Right lobe of liver (tissue), 4 donors: Measurements from ENCODE around the gene NXPH1.

Experiments
- POLR2A ChIP-seq: fragments of 450-650 bp; IDR thresholded peaks from one replicate; pipeline ENCODE4 v1.6.1; 2017; ENCODE audit warnings: antibody characterized with exemption, mild to moderate bottlenecking
- TF ChIP-seq, protein P1 (sequence below), 4 donors: fragments of 200-600 bp in 3 of 4; fragments of 450-650 bp in 1 of 4; IDR thresholded peaks; one replicate each; pipeline versions ENCODE4 v1.5.1 to v1.8.0; 2016 to 2022; ENCODE audit warnings: antibody characterized with exemption in 4 of 4, mild to moderate bottlenecking in 2 of 4
- donor health status: DM: no; HTN: no; CAD: no.
- donor health status: DM: no; HTN: no; CAD: no.
- donor health status: DM: no; HTN: yes; CAD: no.

DNA sequence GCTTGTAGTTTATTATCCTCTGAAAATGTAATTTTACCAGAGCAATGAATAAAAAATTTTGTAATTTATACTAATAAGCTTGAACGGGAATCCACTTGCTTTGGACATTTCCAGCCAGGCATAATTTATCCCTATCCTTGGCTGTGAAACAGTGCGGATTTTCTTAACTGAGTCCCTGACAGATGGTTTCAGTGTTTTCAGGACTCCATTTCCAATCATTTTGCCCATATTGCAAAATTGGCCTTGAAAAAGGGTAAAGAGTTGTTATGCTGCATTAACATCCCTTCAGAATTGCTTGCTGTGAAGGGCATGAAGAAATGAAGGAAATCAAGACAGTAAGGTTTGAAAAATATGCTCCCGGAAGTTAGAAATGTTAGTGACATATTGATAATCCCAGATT lies 57.7 kb downstream of the NXPH1 start:
- TF ChIP-seq, protein P1, sequence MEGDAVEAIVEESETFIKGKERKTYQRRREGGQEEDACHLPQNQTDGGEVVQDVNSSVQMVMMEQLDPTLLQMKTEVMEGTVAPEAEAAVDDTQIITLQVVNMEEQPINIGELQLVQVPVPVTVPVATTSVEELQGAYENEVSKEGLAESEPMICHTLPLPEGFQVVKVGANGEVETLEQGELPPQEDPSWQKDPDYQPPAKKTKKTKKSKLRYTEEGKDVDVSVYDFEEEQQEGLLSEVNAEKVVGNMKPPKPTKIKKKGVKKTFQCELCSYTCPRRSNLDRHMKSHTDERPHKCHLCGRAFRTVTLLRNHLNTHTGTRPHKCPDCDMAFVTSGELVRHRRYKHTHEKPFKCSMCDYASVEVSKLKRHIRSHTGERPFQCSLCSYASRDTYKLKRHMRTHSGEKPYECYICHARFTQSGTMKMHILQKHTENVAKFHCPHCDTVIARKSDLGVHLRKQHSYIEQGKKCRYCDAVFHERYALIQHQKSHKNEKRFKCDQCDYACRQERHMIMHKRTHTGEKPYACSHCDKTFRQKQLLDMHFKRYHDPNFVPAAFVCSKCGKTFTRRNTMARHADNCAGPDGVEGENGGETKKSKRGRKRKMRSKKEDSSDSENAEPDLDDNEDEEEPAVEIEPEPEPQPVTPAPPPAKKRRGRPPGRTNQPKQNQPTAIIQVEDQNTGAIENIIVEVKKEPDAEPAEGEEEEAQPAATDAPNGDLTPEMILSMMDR (IDR thresholded peaks at IDR 0.05) = no peak
- no peak for TF ChIP-seq POLR2A
